Hematopoietic multipotent progenitor cell treated with erythropoietin and hydrocortisone succinate and interleukin-3 and kit ligand, for 15 days (in vitro differentiated cells): Measurements from ENCODE around the gene CACNB4.
"Not testable (repeated sequence)": the region's sequence is repeated elsewhere in the genome, so short reads cannot be mapped to it uniquely, and the experiment has no call there.

Source experiments
- DNase-seq: peaks from one replicate; pipeline ENCODE4 v3.0.0-alpha.2; 2015; ENCODE audit warnings: low spot score

CACNB4 gene

GRCh38 chr2:152050915-152051314, 47.9 kb downstream of the CACNB4 start:
- no peak for DNase-seq

GRCh38 chr2:152050341-152050740, 48.5 kb downstream of the CACNB4 start:
- DNase-seq = no peak

- DNase-seq = no peak
Measured at GRCh38 chr2:152049541-152049940, 49.3 kb downstream of the CACNB4 start.

- peak; percentile 14 for DNase-seq
Measured at GRCh38 chr2:152047824-152048471, 50.9 kb downstream of the CACNB4 start.

GRCh38 chr2:152046940-152047339, 51.9 kb downstream of the CACNB4 start:
- no peak for DNase-seq

GRCh38 chr2:152042636-152043615, 55.9 kb downstream of the CACNB4 start:
- no peak for DNase-seq

GRCh38 chr2:152038441-152038958, 60.3 kb downstream of the CACNB4 start:
- no peak for DNase-seq

- no peak for DNase-seq
Measured at GRCh38 chr2:152037743-152038435, 61.0 kb downstream of the CACNB4 start.

- DNase-seq = peak; percentile 52
Measured at GRCh38 chr2:152036611-152037469, 62.0 kb downstream of the CACNB4 start.

GRCh38 chr2:152034257-152034801, 64.5 kb downstream of the CACNB4 start:
- no peak for DNase-seq

- DNase-seq = no peak
Measured at GRCh38 chr2:152033011-152033925, 65.6 kb downstream of the CACNB4 start.

GRCh38 chr2:152031747-152032306, 67.0 kb downstream of the CACNB4 start:
- DNase-seq = no peak

GRCh38 chr2:152030596-152031328, 68.1 kb downstream of the CACNB4 start:
- not testable (repeated sequence) for DNase-seq

- DNase-seq = no peak
Measured at GRCh38 chr2:152028182-152028862, 70.5 kb downstream of the CACNB4 start.

GRCh38 chr2:152025678-152026287, 73.1 kb downstream of the CACNB4 start:
- peak; percentile 70 for DNase-seq

- no peak for DNase-seq
Measured at GRCh38 chr2:152024477-152024876, 74.4 kb downstream of the CACNB4 start.

GRCh38 chr2:152022090-152022489, 76.8 kb downstream of the CACNB4 start:
- no peak for DNase-seq

- not testable (repeated sequence) for DNase-seq
Measured at GRCh38 chr2:152021001-152021400, 77.8 kb downstream of the CACNB4 start.
